ENCODE results near the gene TMED1. TPM values are rescaled to one million over a fixed set of nuclear protein-coding genes. Genes with fewer than 3 reads are reported as not detected.
"Not testable (repeated sequence)": the region's sequence is repeated elsewhere in the genome, so short reads cannot be mapped to it uniquely, and the experiment has no call there.

Gene TMED1
- total and polyA plus RNA-seq, 8 donors: 0.58 to 45.2 (median 20.9) TPM

DNA sequence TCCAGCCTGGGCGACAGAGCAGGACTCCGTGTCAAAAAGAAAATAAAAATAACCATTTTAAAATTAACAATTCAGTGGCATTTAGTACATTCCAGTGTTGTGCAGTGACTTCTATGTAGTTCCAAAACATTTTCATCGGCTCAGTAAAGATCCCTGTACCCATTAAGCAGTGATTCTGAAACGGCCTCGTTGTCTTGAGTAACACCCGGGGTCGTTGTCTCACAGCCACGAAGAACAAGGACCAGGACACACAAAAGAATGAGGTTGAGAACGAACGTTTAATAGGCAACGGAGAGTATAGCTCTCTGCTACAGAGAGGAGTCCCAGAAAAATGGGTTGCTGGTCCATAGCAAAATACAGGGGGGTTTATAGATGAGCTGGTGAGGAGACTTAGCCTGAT, 2.4 kb upstream of the TMED1 start:
- Histone ChIP-seq H3K27ac (no peak overlapping the region), H3K4me3 (no peak overlapping the region), H3K9me3 (peaks cover 0 to 5% (median 0%) of the 10 kb centered on the region in 4 donors), H3K36me3 (peaks cover under 1 to 9% (median 8%) of the 10 kb centered on the region in 4 donors), H3K4me1 (peaks cover 5 to 19% (median 18%) of the 10 kb centered on the region in 4 donors), H3K27me3 (no peaks in the 10 kb centered on the region)
- TF ChIP-seq POLR2AphosphoS5 (IDR thresholded peaks at IDR 0.05) (no peak), POLR2A (IDR thresholded peaks at IDR 0.05) (no peak), EP300 (IDR thresholded peaks at IDR 0.05) (no peak)
- TF ChIP-seq, protein P1, sequence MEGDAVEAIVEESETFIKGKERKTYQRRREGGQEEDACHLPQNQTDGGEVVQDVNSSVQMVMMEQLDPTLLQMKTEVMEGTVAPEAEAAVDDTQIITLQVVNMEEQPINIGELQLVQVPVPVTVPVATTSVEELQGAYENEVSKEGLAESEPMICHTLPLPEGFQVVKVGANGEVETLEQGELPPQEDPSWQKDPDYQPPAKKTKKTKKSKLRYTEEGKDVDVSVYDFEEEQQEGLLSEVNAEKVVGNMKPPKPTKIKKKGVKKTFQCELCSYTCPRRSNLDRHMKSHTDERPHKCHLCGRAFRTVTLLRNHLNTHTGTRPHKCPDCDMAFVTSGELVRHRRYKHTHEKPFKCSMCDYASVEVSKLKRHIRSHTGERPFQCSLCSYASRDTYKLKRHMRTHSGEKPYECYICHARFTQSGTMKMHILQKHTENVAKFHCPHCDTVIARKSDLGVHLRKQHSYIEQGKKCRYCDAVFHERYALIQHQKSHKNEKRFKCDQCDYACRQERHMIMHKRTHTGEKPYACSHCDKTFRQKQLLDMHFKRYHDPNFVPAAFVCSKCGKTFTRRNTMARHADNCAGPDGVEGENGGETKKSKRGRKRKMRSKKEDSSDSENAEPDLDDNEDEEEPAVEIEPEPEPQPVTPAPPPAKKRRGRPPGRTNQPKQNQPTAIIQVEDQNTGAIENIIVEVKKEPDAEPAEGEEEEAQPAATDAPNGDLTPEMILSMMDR (IDR thresholded peaks at IDR 0.05): no peak
- intact Hi-C loops (cut with DNase I; ENCODE audit: low total_unique reads): no loop called here
- DNase-seq: no peak
- WGBS, 5 donors: 83 to 91% (median 90%) methylated on average over 11 of the region's 11 CpGs

DNA sequence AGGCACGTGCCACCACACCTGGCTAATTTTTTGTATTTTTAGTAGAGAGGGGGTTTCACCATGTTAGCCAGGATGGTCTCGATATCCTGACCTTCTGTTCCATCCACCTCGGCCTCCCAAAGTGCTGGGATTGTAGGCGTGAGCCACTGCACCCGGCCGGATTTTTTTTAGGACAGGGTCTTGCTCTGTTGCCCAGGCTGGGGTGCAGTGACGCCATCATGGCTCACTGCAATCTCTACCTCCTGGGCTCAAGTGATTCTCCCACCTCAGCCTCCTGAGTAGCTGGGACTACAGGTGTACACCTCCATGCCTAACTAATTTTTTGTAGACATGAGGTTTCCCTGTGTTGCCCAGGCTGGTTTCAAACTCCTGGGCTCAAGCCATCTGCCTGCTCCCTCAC, 1.6 kb upstream of the TMED1 start:
- DNase-seq; H3K27ac ChIP-seq; intact Hi-C loops (cut with DNase I; ENCODE audit: low total_unique reads); H3K9me3 ChIP-seq; H3K4me3 ChIP-seq; H3K27me3 ChIP-seq: not testable (repeated sequence)
- WGBS, 5 donors: 93 to 99% (median 97%) methylated on average over 7 of the region's 7 CpGs
- Histone ChIP-seq H3K4me1 (peaks cover 5 to 19% (median 18%) of the 10 kb centered on the region in 4 donors), H3K36me3 (peaks cover 8 to 16% (median 15%) of the 10 kb centered on the region in 4 donors)

DNA sequence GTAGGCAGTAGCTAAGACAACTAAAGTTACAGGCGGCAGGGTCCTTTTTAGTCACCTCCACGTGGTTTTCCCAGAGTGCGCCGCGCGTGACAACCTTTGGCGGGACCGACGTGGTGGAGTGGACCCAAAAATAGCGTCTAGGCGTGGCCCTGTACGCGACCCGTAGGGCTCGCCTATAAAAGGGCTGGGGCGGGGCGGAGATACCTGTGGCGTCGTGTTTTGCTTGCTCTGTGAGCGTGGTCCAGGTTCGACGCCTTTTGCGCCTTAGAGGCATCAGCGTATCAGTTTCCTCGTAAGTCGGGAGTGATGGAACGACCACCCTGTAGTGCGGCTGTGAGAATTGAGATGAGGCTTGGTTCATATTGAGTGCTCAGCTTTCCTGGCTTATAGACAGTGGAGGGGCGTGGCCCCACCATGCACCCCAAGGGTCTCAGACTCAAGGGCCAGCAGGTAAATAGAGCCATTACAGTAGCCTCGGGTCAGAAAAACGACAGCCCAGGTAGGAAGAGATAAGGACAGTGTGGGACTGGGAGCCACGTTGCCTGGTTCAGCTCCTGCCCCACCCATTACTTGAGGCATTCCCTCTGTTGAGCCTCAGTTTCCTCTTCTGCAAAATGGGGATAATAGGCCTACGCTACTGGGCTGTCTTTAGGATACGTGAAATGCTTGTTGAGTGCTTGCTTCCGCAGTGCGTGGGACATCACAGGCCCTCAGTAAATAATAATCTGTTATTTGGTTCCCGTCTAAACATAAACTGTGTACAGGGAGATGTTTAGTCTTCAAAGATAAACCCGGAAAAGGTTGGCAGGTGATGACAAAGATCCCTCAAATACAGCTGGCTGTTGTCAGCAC, 693 bp upstream of the TMED1 start:
- DNase-seq: peak; percentile 82 to 95
- no peaks in the 10 kb centered on the region for H3K27me3 ChIP-seq
- peak overlapping the region; percentile 62 to 71 (median 66) for H3K4me3 ChIP-seq
- H3K27ac ChIP-seq: peak overlapping the region; percentile 97 to 99 (median 99)
- intact Hi-C loops (cut with DNase I; ENCODE audit: low total_unique reads): no loop called here
- H3K36me3 ChIP-seq: peaks cover 16 to 25% (median 25%) of the 10 kb centered on the region in 4 donors
- TF ChIP-seq POLR2AphosphoS5 (IDR thresholded peaks at IDR 0.05) (peak in 2 of 3 donors; percentile 24 to 67), EP300 (IDR thresholded peaks at IDR 0.05) (no peak)
- WGBS, 5 donors: 29 to 39% (median 33%) methylated on average over 38 of the region's 38 CpGs
- peaks cover 5 to 19% (median 18%) of the 10 kb centered on the region in 4 donors for H3K4me1 ChIP-seq
- peaks cover 0 to 5% (median 0%) of the 10 kb centered on the region in 4 donors for H3K9me3 ChIP-seq

DNA sequence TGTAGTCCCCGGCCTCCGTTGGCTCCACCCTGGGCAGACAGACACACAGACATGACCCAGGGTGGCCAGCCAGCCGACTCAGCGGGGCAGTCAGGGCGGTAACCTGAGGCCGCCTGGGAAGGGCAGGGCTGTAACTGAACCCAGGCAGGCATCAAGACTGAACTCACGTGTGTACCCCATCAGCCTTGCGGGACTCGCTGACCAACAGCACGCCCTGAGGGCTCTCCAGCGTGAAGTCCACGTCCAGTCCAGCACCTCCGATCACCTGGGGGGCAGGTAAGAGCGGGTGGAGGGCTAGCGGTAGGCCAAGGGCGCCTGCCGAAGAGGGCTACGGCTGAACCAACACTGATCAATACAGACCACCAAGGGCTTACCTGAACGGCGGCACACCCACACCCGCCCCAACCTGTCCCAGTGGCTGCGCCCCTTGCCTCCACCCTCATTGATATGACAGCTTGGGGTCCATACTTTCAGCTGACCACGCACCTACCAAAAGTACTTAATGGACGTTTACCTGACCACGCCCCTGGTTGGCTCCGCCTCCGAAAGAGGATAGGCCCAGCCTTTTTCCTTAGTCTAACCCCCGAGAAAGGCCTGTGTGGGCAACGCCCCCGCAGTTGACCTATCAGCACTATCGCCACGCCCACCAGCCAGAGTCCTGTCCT, 791 bp downstream of the TMED1 start:
- DNase-seq: peak in 1 of 2 donors; percentile 100
- H3K36me3 ChIP-seq: peaks cover 27 to 40% (median 40%) of the 10 kb centered on the region in 4 donors
- H3K4me1 ChIP-seq: peaks cover 5 to 19% (median 18%) of the 10 kb centered on the region in 4 donors
- intact Hi-C loops (cut with DNase I; ENCODE audit: low total_unique reads): no loop called here
- H3K27me3 ChIP-seq: no peaks in the 10 kb centered on the region
- H3K9me3 ChIP-seq: peaks cover 0 to 5% (median 0%) of the 10 kb centered on the region in 4 donors
- TF ChIP-seq EP300 (IDR thresholded peaks at IDR 0.05): no peak
- TF ChIP-seq POLR2AphosphoS5 (IDR thresholded peaks at IDR 0.05): peak in 1 of 3 donors; percentile 65
- H3K4me3 ChIP-seq: peak overlapping the region; percentile 62 to 71 (median 66)
- WGBS, 5 donors: 18 to 57% (median 36%) methylated on average over 15 to 32 of the region's 32 CpGs
- peak overlapping the region; percentile 81 to 99 (median 99) for H3K27ac ChIP-seq

DNA sequence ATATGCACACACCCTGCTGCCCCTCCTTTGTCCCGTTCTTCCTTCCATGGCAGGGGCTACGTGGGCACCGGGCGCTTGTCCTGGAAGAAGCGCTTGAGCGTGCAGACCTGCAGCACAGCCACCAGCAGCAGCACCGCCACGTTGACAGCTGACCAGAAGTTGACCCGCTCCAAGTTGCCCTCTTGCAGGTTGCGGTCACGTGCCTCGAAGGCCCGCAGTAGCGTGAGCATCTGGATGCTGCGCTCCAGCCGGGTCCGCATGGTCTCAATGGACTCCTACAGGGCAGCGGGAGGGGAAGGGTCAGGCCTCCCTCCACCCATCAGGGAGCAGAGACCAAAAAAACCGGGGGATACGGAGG, 3.1 kb downstream of the TMED1 start:
- peaks cover 41 to 63% (median 63%) of the 10 kb centered on the region in 4 donors for H3K36me3 ChIP-seq
- DNase-seq: no peak
- peaks cover 5 to 19% (median 18%) of the 10 kb centered on the region in 4 donors for H3K4me1 ChIP-seq
- TF ChIP-seq POLR2A (IDR thresholded peaks at IDR 0.05) (no peak), POLR2AphosphoS5 (IDR thresholded peaks at IDR 0.05) (no peak), EP300 (IDR thresholded peaks at IDR 0.05) (no peak)
- TF ChIP-seq, protein P1 (IDR thresholded peaks at IDR 0.05): no peak
- WGBS, 5 donors: 73 to 86% (median 83%) methylated on average over 13 to 20 of the region's 20 CpGs
- intact Hi-C loops (cut with DNase I; ENCODE audit: low total_unique reads): no loop called here
- no peaks in the 10 kb centered on the region for H3K27me3 ChIP-seq
- H3K9me3 ChIP-seq: peaks cover 0 to 5% (median 0%) of the 10 kb centered on the region in 4 donors
- no peak overlapping the region for H3K4me3 ChIP-seq
- no peak overlapping the region for H3K27ac ChIP-seq

Data from stomach (tissue), 9 donors.